Stomach (tissue), 4 donors: Measurements from ENCODE around the gene DUSP12.

ENCODE experiments used
- CTCF ChIP-seq, 7 experiments: fragments of 450-650 bp in 4 of 7; fragments of 200-600 bp in 3 of 7; sonication (generic) in 3 of 7; IDR thresholded peaks; one replicate each; pipeline ENCODE4 v1.5.1; 2016 to 2019; ENCODE audit warnings: antibody characterized with exemption in 7 of 7, control low read depth in 2 of 7, mild to moderate bottlenecking in 1 of 7
- POLR2A ChIP-seq, 4 donors: fragments of 450-650 bp; IDR thresholded peaks; one replicate each; pipeline ENCODE4 v1.6.1; 2016; ENCODE audit warnings: antibody characterized with exemption in 4 of 4, control low read depth in 2 of 4, mild to moderate bottlenecking in 1 of 4, moderate library complexity in 1 of 4

DNA sequence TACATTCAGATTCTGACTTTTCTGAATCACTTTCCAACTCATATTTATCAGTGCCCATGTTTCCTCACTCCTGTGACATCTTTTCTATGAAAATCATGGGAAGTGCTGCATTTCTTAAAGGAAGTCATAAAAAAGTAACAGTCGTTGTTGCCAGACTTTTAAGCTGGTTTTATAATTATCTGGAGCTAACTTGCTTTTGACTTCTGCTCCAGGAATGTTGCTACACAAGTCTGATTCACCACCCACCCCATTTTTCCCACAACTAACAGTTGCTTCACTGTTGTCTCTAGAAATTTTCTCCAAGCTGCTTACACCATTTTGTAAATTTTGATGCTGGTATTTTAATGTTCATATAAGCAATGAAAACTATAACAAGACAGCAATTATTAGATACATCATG lies 16.1 kb upstream of the DUSP12 start:
- TF ChIP-seq CTCF (IDR thresholded peaks at IDR 0.05) (no peak), POLR2A (IDR thresholded peaks at IDR 0.05) (no peak)
